ENCODE results near the gene PLCG2.
"Not testable (repeated sequence)": the region's sequence is repeated elsewhere in the genome, so short reads cannot be mapped to it uniquely, and the experiment has no call there.

The PLCG2 gene

DNA sequence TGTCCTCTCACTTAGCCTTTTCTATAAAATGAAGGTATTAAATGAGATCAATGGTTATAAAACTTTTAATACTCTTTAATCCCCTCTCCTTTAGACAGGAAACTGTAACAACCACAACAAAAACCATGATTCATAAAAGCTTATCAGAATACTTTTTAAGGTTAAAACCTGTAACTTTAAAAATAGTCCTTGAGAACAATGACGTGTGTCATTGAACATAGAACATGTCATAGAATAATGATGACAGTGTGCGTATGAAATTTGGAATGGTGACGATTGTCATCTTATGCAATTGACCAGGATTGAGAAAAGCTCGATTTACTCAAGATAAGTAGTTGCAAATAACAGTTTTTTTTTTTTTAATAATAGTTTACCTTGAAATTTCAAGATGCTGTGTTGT is 94.1 kb downstream of the PLCG2 start:
- in situ Hi-C loops (cut with MboI; ENCODE audit: low sequenced_read_pairs), result no loop called here

DNA sequence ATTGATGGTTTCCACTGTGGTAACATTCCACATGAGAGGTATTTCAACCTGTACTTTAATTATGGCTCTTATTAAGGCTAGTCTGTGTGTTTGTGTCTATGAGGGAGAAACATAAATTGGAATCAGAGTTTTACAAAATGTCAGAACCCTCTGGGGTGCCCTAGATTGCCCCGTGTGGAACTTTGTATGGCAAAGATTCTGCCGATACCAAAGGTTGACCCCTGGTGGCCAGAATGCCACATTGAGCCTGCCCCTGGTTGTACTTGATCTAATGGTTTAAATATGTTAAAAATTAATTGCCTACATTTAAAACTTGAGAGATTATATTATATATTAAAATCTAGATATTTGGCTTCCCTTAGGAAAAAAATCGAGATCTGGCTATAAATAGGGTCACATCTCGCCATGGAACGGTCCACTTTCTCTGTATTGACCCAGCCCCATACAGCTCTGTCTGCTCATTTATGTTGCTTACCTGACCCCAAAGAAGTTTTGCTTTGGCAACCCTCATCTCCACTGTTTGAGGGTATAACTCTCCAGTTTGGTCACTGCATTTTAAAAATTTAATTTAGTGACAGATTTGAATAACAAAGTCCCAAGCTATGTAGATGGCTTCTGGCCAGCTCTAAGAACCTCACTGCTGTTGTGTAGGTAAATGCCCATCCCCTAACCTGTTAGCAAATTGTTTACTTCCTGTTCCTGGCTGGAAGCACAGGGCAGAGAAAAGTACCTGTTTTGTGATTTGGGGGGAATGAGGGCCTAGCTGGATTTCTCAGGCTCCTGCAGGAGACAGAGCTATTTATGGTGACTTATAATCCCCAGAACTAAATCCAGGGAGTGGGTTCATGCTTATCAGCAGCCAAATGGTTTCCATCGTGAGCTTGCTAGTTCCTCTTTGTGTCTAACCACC is 95.0 kb downstream of the PLCG2 start:
- in situ Hi-C loops (cut with MboI; ENCODE audit: low sequenced_read_pairs), result no loop called here

DNA sequence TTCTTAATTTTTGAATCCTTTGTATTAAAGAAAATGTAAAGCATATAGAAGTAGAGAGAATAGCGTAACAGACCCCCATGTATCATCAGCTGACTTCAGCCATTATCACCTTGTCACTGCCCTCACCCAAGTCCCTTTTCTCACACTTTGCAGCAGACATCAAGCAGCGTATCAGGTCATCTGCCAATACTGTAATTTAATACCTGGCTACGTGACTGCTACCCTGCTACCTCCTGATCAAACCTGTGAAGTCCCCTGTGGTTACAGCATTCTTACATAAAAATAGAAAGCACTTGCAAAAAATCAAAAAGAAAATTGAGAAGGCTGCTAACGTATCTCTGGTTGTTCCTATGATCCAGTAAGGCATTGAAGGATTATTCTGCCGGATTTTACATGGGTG is 96.4 kb downstream of the PLCG2 start:
- in situ Hi-C loops (cut with MboI; ENCODE audit: low sequenced_read_pairs), result no loop called here

DNA sequence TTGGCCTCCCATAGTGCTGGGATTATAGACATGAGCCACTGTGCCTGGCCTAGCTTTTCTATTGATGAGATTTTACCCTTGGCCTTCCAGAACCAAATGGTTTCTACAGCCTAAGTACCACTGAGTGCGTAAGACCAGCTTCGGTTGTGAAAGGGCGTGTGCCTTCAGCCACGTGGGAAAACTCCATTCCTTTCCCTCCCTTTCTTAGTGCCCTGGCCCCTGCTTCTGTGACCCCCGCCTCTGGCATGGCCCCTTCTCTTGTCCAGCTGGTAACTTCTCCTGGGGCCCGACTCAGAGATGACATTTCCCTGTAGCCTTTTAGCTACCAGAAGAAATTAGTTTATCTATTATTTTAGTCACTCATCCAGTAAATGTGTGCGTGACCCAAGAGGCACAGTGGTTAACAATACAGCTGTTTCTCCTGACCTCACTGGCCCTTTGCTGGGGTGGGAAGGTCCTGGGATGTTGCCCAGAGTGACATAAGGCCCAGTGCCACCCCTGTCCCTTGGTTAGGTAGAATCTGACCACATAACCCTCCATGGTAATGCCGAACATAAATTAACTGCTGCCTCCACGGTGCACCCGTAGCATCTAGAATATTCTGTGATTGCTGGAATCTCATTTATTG is 97.3 kb downstream of the PLCG2 start:
- in situ Hi-C loops (cut with MboI; ENCODE audit: low sequenced_read_pairs), result no loop called here

DNA sequence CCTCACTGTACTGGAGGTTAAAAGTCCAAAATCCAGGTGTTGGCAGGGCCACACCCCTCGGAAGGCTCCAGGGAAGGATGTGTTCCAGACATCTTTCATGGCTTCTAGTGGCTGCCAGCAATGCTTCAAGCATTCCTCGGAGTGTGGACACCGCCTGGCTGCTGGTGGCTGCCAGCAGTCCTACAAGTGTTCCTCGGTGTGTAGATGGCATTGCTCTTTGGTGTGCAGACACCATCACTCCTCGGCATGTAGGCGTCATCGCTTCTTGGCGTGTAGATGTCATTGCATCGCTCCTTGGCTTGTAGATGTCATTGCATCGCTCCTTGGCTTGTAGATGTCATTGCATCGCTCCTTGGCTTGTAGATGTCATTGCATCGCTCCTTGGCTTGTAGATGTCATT is 98.4 kb downstream of the PLCG2 start:
- in situ Hi-C loops (cut with MboI; ENCODE audit: low sequenced_read_pairs), result not testable (repeated sequence)

DNA sequence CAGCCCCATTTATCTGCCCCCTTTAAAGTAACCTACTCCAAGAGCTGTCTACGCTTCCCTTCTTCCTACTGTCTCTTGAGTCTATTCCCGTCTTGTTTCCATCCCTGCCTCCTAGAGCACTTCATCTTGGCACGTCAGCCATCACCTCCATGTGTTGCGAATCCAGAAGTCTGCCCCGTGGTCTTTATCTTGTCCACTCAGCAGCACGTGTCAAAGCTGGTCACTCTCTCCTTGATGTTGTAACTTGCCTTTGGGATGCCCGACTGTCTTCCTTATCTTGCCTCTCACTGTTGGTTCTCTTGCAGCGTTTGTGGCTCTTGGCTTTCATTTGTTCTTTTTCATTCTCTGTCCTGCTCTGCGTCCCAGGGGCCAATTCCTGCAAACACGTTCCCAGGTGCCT is 99.4 kb downstream of the PLCG2 start:
- in situ Hi-C loops (cut with MboI; ENCODE audit: low sequenced_read_pairs), result no loop called here

DNA sequence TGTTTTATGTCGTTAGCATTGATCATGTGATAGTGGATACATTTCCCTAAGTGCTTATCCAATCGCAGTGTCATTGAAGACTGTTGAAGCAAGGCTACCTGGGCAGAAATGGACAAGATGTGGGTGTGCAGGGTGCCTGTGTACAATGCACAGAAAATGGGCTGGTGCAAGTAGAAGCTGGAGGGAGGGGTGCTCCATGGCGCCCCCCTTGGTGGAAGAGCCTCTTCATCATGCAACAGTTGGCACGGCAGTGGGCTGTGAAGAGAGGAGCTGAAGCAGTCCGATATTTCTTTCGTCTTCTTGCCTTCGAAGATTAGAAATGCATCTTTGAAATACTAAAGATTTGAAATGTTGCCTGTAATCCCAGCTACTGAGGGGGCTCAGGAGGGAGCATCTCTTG is 100.5 kb downstream of the PLCG2 start:
- in situ Hi-C loops (cut with MboI; ENCODE audit: low sequenced_read_pairs), result no loop called here

DNA sequence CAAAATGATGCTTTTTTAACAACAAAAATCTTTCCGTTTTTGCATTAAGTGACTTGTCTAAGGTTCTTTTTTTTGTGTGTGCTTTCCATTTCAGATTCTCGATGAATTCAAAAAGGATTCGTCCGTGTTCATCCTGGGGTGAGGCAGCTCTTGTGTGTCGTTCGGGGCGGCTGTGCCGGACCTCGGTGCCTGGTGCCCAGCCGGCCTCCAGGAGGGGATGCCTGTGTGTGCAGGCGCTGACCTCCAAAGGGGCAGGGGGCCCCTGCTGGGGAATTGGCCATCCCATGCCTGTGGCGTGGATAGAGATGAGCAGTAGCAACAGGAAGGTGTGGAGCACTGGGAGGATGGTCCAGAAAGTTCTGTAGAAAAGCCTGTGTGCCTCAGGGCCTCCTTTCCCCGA is 101.7 kb downstream of the PLCG2 start:
- in situ Hi-C loops (cut with MboI; ENCODE audit: low sequenced_read_pairs), result no loop called here

DNA sequence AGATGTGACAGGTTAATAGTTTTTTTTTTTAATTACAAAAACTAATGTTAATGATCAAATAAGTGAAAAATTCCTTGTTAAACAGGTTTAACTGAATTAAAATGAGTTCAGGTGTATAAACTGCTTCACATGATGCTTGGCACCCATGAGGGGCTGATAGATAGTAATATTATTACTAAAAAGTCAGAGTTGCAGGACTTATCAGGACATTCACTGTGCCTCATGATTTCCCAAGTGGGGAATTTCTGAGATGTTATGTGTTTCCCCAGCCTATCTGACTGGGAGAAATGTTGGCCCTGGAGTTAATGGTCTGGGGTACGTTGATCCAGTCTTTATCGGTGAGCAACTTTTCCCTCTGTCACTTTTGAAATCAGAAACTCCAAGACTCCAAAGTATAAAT is 102.1 kb downstream of the PLCG2 start:
- in situ Hi-C loops (cut with MboI; ENCODE audit: low sequenced_read_pairs), result no loop called here

DNA sequence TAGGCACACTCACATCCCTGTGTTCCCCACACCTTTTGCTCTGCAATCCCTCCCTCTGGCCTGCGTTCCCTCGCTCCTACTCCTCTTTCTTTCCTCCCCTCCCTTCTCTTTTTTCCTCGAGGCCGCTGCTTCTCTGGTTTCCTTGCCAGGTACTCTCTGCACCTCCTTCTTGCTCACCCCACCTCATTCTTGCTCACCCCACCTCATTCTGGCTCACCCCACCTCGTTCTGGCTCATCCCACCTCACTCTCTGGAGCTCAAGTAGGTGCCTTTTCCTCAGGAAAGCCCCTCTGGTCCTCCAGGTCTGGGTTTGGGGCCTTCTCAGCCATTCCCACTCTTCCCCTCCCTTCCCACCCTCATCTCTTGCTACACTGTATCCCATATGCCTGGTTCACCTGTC is 103.5 kb downstream of the PLCG2 start:
- in situ Hi-C loops (cut with MboI; ENCODE audit: low sequenced_read_pairs), result no loop called here

DNA sequence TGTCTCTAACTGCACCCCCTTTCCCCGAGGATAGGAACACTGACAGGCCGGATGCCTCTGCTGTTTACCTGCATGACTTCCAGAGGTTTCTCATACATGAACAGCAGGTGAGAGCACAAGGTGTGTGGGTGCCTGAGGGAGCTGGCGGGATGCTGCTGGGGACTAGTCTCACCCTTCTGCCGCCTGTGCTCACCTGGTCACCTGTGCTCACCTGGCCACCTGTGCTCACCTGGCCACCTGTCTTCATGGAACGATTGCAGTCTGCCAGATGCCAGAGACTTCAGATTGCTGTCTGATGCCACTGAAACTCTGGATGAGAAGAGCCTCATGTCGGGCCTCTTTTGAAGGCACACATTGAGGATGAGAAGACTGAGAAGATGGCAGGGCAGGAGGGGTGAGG is 104.1 kb downstream of the PLCG2 start:
- in situ Hi-C loops (cut with MboI; ENCODE audit: low sequenced_read_pairs), result no loop called here

DNA sequence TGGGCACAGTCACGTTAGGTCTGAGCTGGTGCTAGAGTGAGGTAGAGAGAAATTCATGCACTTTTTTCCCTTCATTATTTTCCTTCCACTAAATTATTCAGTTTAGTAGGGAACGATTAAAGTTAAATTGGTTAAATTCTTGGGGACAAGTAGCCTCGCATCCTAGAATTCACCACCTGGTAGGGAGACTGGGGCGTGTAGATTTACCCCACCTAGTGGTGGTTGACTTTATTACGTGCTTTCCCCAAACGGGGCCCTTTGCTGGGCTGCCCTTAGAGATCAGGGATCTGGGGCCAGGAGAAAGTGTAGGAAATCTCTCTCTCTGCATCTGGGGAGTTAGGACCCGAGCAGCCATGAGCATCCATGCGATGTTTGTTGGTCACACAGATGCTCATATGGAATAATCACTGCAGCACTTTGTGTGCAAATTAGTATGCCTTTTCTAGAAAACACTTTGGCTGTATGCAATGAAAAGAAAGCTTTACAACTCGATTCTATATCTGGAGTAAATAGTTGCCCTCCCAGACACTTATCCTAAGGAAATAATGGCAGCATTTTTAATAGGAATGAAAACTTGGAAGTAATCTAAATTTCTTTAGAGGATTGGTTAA is 107.0 kb downstream of the PLCG2 start:
- in situ Hi-C loops (cut with MboI; ENCODE audit: low sequenced_read_pairs), result no loop called here

DNA sequence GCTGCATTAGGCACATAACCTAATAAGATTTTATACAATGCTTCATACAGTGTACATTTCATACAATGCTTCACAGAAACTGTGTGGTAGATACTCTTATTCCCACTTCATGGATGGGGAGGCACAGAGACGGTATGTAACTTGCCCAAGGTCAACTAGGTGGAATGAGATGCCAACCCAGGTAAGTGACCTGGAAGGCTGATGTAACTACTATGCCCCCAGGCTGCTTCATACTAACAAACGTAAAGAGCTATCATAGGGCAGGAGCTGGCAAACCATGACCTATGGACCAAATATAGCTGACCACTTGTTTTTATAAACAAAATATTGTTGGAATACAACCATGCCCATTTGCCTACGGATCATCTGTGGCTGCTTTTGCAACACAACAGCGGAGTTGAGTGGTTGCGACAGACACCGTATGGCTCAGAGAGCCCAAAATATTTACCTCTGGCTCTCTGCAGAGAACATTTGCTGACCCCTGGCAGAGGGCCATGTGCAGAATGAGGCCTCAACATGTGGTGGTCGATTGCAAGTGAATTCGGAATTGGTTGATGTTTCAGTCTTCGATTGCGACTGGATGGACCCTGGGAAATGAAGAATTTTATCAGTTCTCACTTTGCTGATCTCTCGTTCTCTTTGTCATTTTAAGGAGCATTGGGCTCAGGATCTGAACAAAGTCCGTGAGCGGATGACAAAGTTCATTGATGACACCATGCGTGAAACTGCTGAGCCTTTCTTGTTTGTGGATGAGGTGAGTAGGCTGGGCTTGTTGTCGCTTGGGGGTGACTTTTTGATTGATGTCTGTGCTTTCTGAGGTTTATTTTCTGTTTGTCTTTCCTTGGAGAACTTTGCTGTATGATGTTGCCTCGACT is 109.7 kb downstream of the PLCG2 start:
- in situ Hi-C loops (cut with MboI; ENCODE audit: low sequenced_read_pairs), result no loop called here

DNA sequence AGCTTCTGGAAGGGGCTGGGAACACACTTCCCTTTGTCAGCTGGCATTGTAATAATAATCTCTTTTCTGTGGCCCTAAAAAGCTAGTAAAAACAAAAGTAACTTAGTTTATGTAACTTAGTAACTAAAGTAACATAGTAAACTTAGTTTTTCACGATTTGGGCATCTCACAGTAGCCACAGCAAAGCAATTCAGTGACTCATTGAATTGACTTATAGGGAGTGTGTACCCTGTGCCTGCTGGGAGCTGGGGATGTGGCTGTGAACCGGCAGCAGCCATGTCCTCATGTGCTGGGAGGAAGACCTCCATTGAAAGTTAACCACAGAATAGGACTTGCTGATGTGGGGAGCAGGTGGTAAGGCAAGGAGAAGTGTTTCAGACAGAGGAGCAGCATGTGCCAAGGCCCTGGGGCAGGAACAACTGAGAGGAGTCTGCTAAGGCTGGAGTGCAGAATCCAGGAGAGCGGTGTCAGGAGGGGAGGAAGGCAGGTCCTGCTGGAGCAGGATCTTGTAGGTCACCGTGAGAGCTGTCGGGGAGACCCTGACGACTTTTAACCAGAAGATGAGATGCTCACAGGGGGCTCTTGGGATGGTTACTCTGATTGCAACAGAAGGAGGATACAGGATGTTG is 112.8 kb downstream of the PLCG2 start:
- in situ Hi-C loops (cut with MboI; ENCODE audit: low sequenced_read_pairs), result no loop called here

DNA sequence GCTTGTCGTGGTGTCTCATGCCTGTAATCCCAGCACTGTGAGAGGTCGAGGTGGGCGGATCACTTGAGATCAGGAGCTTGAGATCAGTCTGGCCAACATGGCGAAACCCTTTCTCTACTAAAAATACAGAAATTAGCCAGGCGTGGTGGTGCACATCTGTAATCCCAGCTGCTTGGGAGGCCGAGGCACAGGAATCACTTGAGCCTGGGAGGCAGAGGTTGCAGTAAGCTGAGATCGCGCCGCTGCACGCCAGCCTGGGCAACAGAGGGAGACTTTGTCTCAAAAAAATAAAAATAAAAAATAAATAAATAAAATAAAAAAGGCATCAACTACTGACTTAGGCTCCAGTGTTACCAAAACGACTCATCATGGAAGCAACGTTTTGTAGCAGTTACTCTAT is 115.5 kb downstream of the PLCG2 start:
- in situ Hi-C loops (cut with MboI; ENCODE audit: low sequenced_read_pairs), result no loop called here

DNA sequence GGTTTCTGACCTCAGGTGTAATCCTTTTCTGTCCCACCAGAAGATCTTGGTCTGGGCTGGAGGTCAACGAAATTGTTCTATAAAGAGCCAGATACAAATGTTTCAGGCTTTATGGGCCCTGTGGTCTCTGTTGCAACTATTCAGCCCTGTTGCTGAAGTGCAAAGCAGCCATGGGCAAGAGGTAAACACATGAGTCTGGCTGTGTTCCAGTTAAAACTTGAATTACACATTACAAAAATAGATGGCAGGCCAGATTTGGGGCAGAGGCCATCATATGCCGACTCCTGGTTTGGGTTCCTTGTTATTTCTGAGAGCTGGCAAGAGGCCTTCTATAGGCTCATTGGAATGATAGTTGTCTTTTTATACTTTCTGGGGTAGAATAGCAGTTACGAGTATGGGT is 117.8 kb downstream of the PLCG2 start:
- in situ Hi-C loops (cut with MboI; ENCODE audit: low sequenced_read_pairs), result no loop called here

DNA sequence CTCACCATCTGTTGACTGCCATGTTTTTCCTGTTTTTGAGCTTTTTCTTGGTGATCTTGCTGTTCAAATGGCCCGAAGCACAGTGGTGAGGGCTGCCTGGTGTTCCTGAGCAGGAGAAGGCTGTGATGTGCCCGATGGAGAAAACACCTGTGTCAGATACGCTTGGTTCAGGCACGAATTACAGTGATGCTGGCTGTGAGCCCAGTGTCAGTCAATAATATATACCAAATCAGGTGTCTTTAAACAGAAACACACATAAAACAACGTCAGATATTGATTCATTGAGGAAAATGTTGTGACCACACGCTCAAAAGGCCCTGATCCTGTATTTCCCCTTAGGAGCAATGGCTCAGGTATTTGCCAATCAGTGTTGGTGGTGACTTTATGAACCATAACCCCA is 120.5 kb downstream of the PLCG2 start:
- in situ Hi-C loops (cut with MboI; ENCODE audit: low sequenced_read_pairs), result no loop called here

DNA sequence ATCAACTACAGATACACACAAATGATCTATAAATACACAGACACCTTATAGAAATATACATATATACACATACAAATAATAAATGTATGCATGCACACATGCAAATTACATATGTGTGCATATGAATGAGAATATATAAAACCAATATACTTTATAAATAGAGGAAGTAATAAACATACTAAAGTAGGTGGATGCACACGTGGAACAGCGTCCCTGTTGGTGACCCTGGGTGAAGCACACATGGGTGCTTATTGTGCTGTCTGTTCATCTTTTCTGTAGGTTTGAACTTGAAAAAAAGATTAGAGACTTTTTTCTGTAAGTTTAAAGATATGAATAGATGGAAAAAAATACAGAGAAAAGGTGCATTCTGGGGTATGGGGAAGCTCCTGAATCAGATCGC is 120.9 kb downstream of the PLCG2 start:
- in situ Hi-C loops (cut with MboI; ENCODE audit: low sequenced_read_pairs), result no loop called here

DNA sequence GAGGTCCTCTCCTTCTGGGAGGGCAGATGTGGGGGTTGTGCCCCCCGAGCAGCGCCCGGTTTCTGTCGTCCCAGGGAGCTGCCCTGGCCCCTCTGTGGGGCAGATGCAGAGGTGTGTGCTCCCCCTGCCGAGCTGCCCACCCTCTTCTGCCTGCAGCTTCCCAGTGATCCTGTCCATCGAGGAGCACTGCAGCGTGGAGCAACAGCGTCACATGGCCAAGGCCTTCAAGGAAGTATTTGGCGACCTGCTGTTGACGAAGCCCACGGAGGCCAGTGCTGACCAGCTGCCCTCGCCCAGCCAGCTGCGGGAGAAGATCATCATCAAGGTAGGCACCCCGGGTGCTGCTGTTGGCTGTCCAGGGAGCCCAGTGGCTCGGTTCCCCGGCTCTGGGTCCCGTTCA is 121.4 kb downstream of the PLCG2 start:
- in situ Hi-C loops (cut with MboI; ENCODE audit: low sequenced_read_pairs), result no loop called here

DNA sequence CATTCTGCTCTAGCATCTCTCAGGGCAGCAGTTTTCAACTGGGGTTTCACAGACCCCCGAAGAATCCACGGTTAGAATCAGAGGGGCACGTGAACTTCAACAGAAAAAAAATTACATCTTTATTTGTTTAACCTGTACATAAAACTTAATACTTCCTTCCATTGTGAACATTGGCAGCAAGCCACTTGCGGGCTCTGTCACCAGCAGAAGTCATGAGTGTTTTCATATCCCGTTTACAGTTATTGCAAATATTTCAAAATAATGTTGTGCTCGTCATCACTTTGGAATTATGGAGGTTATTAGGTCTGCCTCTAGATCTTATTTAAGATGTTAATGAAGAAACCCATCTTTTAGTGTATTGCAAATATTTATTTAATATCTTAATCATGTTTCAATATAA is 122.4 kb downstream of the PLCG2 start:
- in situ Hi-C loops (cut with MboI; ENCODE audit: low sequenced_read_pairs), result no loop called here

DNA sequence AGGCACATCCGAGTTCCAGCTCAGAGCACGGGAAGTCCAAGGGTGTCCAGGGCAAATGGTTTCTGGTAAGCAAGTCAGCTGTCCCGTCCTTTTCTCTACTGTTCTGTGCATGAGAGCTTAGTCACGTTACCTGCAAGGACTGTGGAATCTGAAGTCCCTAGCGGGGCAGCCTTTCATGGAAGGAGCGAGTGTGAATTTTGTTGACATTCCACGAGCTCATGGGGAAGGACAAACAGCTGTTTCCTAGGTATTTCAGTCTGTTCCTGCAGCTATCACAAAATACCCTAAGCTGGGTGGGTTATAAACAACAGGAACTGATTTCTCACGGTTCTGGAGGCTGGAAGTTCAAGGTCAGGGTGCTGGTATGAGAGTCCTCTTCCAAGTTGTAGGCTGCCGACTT is 122.9 kb downstream of the PLCG2 start:
- in situ Hi-C loops (cut with MboI; ENCODE audit: low sequenced_read_pairs), result no loop called here

Measured in HL-60/S4 treated with retinoic acid at 250 ng/mL for 4 days and 3 days (cell line).